Forelimb muscle (tissue), 1 donor: Measurements from ENCODE around the gene SPATA21. TPM values are rescaled to one million over a fixed set of nuclear protein-coding genes. Genes with fewer than 3 reads are reported as not detected.
"Not testable (repeated sequence)": the region's sequence is repeated elsewhere in the genome, so short reads cannot be mapped to it uniquely, and the experiment has no call there.

Source experiments
- DNase-seq: peaks from one replicate; pipeline ENCODE4 v3.0.0-alpha.2; 2013; ENCODE audit warnings: low read depth
- polyA plus RNA-seq: library from polyadenylated mRNA; unstranded; fragments of 120-200 nt; gene quantifications from one replicate; pipeline ENCODE4 v1.2.1, GENCODE V29; 2013; ENCODE audit not compliant: insufficient read length

Gene SPATA21
- polyA plus RNA-seq: not detected

GRCh38 chr1:16436946-16437474 lies at the start of gene SPATA21:
Gene SPATA21, minus strand, starts transcription at chr1:16437424. Its CDS starts 6,053 bp downstream, at chr1:16431371.
- no peak for DNase-seq

- DNase-seq: not testable (repeated sequence)
Observed at GRCh38 chr1:16487011-16487410, 49.8 kb upstream of the SPATA21 start.

GRCh38 chr1:16486316-16486715 lies 49.1 kb upstream of the SPATA21 start:
- not testable (repeated sequence) for DNase-seq

DNA sequence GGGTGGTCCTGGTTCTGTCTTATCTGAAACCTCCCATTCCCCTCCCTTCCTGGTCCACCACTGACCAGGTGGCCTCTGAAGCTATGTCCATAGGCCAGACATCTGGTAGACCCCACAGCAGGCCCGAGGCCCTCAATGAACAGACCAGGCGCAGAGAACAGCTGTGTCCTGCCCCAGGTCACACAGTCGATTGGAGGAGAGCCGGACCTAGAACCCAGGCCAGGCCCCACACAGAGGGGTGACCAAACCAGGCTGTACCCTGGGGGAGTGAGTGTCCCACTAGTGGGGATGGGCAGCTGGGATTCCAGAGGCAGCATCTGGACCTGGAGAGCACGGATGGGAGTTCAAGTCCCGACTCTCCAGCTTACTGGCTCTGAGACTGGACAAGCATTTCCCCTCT lies 47.7 kb upstream of the SPATA21 start:
- no peak for DNase-seq

DNA sequence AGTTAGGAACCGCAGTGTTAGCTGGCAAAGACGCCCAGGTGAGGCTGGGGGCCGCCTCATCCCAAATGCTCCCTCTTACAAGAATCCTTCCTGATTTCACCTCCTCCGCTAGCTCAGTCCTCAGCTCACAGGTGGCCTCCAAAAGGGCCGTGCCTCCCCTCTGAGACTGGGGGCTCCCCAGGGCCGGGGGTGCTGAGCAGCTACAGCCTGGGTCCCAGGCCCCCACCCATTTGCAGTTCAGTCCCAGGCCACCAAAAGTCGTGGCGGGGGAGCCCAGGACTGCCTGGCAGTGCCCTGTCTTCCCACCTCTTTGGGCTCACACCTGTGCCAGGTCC lies 47.2 kb upstream of the SPATA21 start:
- no peak for DNase-seq

- not testable (repeated sequence) for DNase-seq
Observed at GRCh38 chr1:16483639-16484500, 46.6 kb upstream of the SPATA21 start.

GRCh38 chr1:16483146-16483545 lies 45.9 kb upstream of the SPATA21 start:
- DNase-seq: not testable (repeated sequence)

GRCh38 chr1:16478091-16478490 lies 40.9 kb upstream of the SPATA21 start:
- no peak for DNase-seq

- DNase-seq: not testable (repeated sequence)
Observed at GRCh38 chr1:16475771-16476770, 38.8 kb upstream of the SPATA21 start.

GRCh38 chr1:16474891-16475290 lies 37.7 kb upstream of the SPATA21 start:
- not testable (repeated sequence) for DNase-seq

GRCh38 chr1:16474166-16474800 lies 37.1 kb upstream of the SPATA21 start:
- DNase-seq: no peak

GRCh38 chr1:16468558-16468957 lies 31.3 kb upstream of the SPATA21 start:
- DNase-seq: no peak

DNA sequence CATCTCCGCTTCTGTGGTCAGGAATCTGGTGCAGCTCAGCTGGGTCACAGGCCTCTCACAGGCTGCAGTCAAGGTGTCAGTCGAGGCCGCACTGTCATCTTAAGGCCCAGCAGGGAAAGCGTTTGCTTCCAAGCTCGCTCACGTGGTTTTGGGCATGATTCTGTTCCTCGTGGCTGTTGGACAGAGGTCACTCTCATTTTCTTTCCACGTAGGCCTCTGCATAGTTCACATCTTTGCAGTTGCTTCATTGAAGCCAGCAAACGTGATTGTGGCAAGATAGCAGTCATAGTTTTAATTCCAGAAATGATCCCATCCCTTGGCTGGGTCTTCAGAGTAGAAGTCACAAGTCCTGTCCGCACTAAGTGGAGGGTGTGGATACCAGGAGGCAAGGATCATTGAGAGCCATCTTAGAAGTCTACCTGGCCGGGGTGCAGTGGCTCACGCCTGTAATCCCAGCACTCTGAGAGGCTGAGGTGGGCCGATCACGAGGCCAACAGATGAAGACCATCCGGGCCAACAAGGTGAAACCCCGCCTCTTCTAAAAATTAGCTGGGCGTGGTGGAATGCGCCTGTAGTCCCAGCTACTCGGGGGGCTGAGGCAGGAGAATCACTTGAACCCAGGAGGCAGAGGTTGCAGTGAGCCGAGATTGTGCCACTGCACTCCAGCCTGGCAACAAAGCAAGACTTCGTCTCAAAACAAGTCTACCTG lies 27.8 kb upstream of the SPATA21 start:
- DNase-seq: no peak

GRCh38 chr1:16462773-16463330 lies 25.6 kb upstream of the SPATA21 start:
- no peak for DNase-seq

DNA sequence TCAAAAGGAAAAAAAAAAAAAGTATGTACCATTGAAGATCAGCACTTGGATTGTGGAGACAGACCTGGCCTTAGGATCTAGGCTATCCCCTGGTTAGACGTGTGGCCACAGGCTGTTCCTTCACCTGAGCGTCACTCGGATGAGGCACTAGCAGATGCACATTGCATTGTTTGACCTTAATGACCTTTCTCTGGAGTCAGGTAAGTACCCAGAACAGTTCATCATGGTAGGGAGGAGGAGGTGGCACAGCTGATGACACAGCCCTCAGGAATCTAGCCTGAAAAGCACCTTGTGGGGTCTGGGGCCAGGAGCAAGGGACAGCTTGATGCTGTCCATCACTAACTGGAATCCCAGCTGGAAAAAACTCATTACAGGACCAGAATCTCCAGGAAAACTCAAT lies 24.5 kb upstream of the SPATA21 start:
- no peak for DNase-seq

- DNase-seq: no peak
Observed at GRCh38 chr1:16459352-16459925, 22.2 kb upstream of the SPATA21 start.

DNA sequence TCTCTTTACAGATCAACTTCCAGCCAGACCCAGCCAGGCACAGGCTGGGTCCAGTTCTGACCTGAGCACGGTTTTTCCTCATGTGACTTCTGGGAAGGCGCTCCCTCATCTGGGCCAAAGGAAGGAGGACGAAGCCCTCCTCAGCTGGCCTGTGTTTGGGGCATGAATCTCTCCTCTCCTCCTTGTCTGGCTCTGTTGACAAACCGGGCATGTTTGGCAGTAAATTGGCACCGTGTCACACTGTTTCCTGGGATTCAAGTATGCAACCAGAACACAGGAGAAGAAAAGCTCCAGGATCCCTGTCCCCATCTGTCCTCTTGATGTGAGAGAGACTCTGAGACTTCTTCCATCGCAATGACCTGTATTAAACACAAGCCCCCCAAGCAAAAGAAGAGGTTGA lies 21.6 kb upstream of the SPATA21 start:
- DNase-seq: no peak

DNA sequence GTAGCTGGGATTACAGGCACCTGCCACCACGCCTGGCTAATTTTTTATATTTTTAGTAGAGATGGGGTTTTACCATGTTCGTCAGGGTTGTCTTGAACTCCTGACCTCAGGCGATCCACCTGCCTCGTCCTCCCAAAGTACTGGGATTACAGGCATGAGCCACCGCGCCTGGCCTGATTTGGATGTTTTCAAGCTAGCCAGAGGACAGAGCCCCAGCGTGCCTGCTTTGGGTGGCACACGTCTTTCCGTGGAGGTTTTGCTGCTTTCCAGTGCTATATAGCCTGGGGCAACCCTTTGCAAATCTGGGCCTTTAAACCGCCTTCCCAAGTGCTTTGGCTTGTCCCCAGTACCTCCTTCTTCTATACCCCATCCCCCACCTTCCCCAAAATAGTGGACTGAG lies 18.9 kb upstream of the SPATA21 start:
- not testable (repeated sequence) for DNase-seq

- not testable (repeated sequence) for DNase-seq
Observed at GRCh38 chr1:16454909-16455308, 17.7 kb upstream of the SPATA21 start.

- no peak for DNase-seq
Observed at GRCh38 chr1:16451841-16452528, 14.8 kb upstream of the SPATA21 start.
